ENCODE results near the gene PARD6B. TPM values are rescaled to one million over a fixed set of nuclear protein-coding genes. Genes with fewer than 3 reads are reported as not detected.
A peak's percentile ranks its signal among the peaks of the same experiment; 100 is the strongest.

The PARD6B gene
- total and polyA plus RNA-seq, 2 of the 4 experiments (the other 2 are of a cell fraction), result 0.17 to 0.90 TPM

DNA sequence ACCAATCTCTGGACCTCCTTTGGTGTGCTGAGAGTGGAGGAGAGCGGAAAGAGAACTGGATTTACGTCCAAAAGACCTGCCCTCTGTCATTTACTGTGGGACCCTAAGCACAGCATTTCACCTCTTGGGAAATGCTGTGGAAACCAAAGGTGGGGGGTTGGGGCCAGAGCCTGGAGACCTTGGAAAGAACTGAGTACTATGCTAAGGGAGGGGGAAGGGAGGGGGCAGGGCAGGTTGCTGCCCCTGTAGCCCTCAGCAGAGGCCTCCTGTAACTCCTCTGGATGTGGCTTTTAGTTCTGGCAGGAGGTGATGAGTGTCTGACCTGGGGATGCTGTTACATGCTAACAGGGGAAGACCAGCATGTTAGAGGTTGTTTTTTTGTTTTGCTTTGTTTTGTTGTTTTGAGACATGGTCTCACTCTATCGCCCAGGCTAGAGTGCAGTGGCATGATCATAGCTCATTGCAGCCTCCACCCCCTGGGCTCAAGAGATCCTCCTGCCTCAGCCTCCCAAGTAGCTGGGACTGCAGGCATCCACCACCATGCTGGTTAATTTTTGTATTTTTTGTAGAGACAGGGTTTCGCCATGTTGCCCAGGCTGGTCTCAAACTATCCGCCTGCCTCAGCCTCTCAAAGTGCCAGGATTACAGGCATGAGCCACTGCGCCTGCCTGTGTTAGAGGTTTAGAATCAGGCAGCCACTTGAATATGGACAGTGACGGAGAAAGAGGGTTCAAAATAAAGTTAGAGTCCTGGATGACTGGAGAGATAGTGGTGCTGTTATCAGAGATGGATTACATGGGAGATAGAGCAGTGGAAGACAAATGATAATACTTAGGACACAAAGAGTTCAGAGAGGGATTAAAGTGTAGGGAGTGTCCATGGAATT is 18.4 kb upstream of the PARD6B start:
- peak overlapping the region; percentile 20; the same call in 1 of the 2 replicates for H3K18ac ChIP-seq (ENCODE audit: low read depth, low read length)
- no peaks in the 10 kb centered on the region for H3K9me3 ChIP-seq (ENCODE audit: control insufficient read depth, insufficient read depth, low read length)
- H2BK15ac ChIP-seq (ENCODE audit: low read depth, low read length), result peak overlapping the region; percentile 74; the same call in 2 of the 3 replicates
- CTCF ChIA-PET, result interaction anchor here (0.7 to 1.9 kb wide), 5 partner anchors 11 to 77 kb away, joined by 3 to 11 read pairs (median 3); partner anchors contain the start of gene RIPOR3
- H4K5ac ChIP-seq (ENCODE audit: low read depth, low read length), result peak overlapping the region; percentile 60; the same call in 1 of the 2 replicates
- peak overlapping the region; percentile 80; the same call in 1 of the 2 replicates for H2BK120ac ChIP-seq (ENCODE audit: low read depth, low read length)
- no TSS peak for BruUV-seq (replicated peaks)
- POLR2A ChIA-PET (ENCODE audit: unreplicated experiment), result no interaction called here
- intact Hi-C loops (cut with micrococcal nuclease) (no loop called here), in situ Hi-C loops (cut with MboI; ENCODE audit: low sequenced_read_pairs) (no loop called here), dilution Hi-C loops (cut with HindIII; ENCODE audit: low sequenced_read_pairs, unreplicated experiment) (no loop called here)
- H3K23ac ChIP-seq (ENCODE audit: low read depth, low read length), result 0 out of 2 replicates have a peak overlapping the region, but pooled peaks have one; percentile 46
- no peak overlapping the region for H2AK9ac ChIP-seq (replicated peaks; ENCODE audit: low read depth, low read length, poor library complexity)
- no peak overlapping the region for H3K27ac ChIP-seq (ENCODE audit: insufficient read depth, low read length)
- H3K4me2 ChIP-seq (ENCODE audit: low read depth, low read length), result no peak overlapping the region
- peak overlapping the region; percentile 45; the same call in 1 of the 2 replicates for H3K14ac ChIP-seq (replicated peaks; ENCODE audit: low read depth, low read length)
- no peaks in the 10 kb centered on the region for H4K20me1 ChIP-seq (ENCODE audit: insufficient read depth, low read length)
- DNase-seq, result no peak
- H3K4me1 ChIP-seq (ENCODE audit: control insufficient read depth, insufficient read depth, low read length), result peaks cover 15% of the 10 kb centered on the region
- H2BK20ac ChIP-seq (ENCODE audit: low read depth, low read length), result peak overlapping the region; percentile 79
- H3K9ac ChIP-seq (ENCODE audit: low read depth, low read length), result no peak overlapping the region
- H3K56ac ChIP-seq (ENCODE audit: extremely low read depth, insufficient read depth, low read length), result no peak overlapping the region
- H4K8ac ChIP-seq (ENCODE audit: low read depth in 2 of 2, low read length in 2 of 2), result no peak overlapping the region; a peak in 1 of 4 replicates
- H3K4me3 ChIP-seq (ENCODE audit: insufficient read depth, low read depth, low read length), result no peak overlapping the region
- peak overlapping the region; percentile 8; the same call in 1 of the 2 replicates for H4K91ac ChIP-seq (ENCODE audit: insufficient read depth, low read depth, low read length)
- ATAC-seq (ENCODE audit: low read depth), result peak; percentile 15
- WGBS, 2 experiments (ENCODE audit: extremely low coverage in 2 of 2, insufficient read length in 1 of 2), result 79% methylated on average over 4 of the region's 7 CpGs; no CpG with 5 or more reads in 1 of the 2 experiments
- peak overlapping the region; percentile 43 for H2AK5ac ChIP-seq (ENCODE audit: low read depth, low read length)
- H3K27me3 ChIP-seq (ENCODE audit: control insufficient read depth, insufficient read depth, low read length), result no peaks in the 10 kb centered on the region
- H3K9me1 ChIP-seq (ENCODE audit: insufficient read depth, low read length), result peaks cover 8% of the 10 kb centered on the region
- H3K36me3 ChIP-seq (ENCODE audit: control insufficient read depth, insufficient read depth, low read length), result no peaks in the 10 kb centered on the region
- 0 out of 4 replicates have a peak, but pooled peaks cover 0 to 3% of the 10 kb centered on the region in 2 experiments for H3K79me1 ChIP-seq (ENCODE audit: low read depth in 1 of 2, low read length in 2 of 2)
- H3K4ac ChIP-seq (ENCODE audit: low read depth, low read length), result peak overlapping the region; percentile 50
- H2BK5ac ChIP-seq (ENCODE audit: low read depth, low read length, poor library complexity, severe bottlenecking), result no peak overlapping the region
- H2AFZ ChIP-seq (replicated peaks; ENCODE audit: low read length, poor library complexity), result no peak overlapping the region
- TF ChIP-seq NFE2L2 (IDR thresholded peaks at IDR 0.05; ENCODE audit: low read depth, low read length), result no peak
- TF ChIP-seq, protein P1, sequence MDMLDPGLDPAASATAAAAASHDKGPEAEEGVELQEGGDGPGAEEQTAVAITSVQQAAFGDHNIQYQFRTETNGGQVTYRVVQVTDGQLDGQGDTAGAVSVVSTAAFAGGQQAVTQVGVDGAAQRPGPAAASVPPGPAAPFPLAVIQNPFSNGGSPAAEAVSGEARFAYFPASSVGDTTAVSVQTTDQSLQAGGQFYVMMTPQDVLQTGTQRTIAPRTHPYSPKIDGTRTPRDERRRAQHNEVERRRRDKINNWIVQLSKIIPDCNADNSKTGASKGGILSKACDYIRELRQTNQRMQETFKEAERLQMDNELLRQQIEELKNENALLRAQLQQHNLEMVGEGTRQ (IDR thresholded peaks at IDR 0.05; ENCODE audit: low read depth, low read length), result no peak
- no peak for TF ChIP-seq RFX5 (IDR thresholded peaks at IDR 0.05; ENCODE audit: low read depth, low read length)
- TF ChIP-seq MXI1 (IDR thresholded peaks at IDR 0.05; ENCODE audit: borderline replicate concordance, low read depth, low read length), result no peak
